ENCODE data around the gene NEU4.
"Not testable (repeated sequence)": the region's sequence is repeated elsewhere in the genome, so short reads cannot be mapped to it uniquely, and the experiment has no call there.

NEU4 gene

GRCh38 chr2:241812730-241813643 lies 4.0 kb downstream of the NEU4 start:
- no peak for DNase-seq (ENCODE audit: low read depth, low spot score)

GRCh38 chr2:241813644-241814392 lies 4.8 kb downstream of the NEU4 start:
- DNase-seq (ENCODE audit: low read depth, low spot score): no peak

DNA sequence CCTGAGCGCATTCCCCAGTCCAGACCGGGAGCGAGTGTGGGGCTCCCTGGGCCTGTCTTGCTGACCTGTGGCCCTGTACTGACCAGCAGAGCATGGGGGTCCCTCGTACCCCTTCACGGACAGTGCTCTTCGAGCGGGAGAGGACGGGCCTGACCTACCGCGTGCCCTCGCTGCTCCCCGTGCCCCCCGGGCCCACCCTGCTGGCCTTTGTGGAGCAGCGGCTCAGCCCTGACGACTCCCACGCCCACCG lies 5.3 kb downstream of the NEU4 start:
- no peak for DNase-seq (ENCODE audit: low read depth, low spot score)

- DNase-seq (ENCODE audit: low read depth, low spot score): no peak
These were observed 5.9 kb downstream of the NEU4 start for GRCh38 chr2:241814643-241815476.

DNA sequence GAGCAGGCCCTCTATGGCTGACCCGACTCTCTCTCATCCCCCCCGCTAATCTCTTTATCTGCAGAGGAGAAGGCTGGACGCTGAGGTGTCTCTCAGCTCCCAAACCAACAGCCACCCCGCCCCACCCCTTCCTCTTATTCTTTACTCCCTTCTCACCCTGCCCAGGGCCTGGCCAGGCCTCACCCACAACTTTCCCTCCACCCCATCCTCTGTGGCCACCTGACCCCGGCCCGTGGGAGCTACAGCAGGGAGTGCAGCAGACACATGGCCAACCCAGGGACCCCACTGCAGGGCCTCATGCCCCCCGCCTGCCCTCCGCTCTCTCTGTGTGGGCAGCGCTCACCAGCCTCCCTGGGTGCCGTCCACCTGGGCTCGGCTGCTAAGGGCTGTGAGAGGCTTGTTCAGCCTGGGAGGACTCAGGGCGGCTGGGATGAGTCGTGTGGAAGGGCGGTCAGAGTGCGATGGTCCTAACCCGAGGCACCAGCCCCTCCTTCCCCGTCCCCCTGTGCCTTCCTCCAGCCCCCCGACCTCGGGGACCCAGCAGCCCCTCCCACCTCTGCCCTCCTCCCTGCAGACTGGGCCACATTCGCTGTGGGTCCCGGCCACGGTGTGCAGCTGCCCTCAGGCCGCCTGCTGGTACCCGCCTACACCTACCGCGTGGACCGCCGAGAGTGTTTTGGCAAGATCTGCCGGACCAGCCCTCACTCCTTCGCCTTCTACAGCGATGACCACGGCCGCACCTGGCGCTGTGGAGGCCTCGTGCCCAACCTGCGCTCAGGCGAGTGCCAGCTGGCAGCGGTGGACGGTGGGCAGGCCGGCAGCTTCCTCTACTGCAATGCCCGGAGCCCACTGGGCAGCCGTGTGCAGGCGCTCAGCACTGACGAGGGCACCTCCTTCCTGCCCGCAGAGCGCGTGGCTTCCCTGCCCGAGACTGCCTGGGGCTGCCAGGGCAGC lies 6.8 kb downstream of the NEU4 start:
- DNase-seq (ENCODE audit: low read depth, low spot score): no peak

DNA sequence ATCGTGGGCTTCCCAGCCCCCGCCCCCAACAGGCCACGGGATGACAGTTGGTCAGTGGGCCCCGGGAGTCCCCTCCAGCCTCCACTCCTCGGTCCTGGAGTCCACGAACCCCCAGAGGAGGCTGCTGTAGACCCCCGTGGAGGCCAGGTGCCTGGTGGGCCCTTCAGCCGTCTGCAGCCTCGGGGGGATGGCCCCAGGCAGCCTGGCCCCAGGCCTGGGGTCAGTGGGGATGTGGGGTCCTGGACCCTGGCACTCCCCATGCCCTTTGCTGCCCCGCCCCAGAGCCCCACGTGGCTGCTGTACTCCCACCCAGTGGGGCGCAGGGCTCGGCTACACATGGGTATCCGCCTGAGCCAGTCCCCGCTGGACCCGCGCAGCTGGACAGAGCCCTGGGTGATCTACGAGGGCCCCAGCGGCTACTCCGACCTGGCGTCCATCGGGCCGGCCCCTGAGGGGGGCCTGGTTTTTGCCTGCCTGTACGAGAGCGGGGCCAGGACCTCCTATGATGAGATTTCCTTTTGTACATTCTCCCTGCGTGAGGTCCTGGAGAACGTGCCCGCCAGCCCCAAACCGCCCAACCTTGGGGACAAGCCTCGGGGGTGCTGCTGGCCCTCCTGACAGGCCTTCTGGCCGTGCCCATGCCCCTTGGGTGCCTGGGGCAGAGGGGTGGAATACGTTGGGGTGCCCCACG lies 7.6 kb downstream of the NEU4 start:
- DNase-seq (ENCODE audit: low read depth, low spot score): no peak

- no peak for DNase-seq (ENCODE audit: low read depth, low spot score)
These were observed 8.3 kb downstream of the NEU4 start for GRCh38 chr2:241817126-241817820.

DNA sequence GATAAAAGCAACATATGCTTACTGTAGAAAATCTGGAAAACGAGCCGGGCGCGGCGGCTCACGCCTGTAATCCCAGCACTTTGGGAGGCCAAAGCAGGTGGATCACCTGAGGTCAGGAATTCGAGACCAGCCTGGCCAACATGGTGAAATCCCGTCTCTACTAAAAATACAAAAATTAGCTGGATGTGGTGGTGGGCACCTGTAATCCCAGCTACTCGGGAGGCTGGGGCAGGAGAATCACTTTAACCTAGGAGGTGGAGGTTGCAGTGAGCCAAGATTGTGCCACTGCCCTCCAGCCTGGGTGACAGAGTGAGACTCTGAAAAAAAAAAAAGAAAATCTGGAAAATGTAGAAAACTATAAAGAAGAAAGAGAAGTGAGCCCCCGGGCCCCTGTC lies 8.8 kb downstream of the NEU4 start:
- DNase-seq (ENCODE audit: low read depth, low spot score): not testable (repeated sequence)

DNA sequence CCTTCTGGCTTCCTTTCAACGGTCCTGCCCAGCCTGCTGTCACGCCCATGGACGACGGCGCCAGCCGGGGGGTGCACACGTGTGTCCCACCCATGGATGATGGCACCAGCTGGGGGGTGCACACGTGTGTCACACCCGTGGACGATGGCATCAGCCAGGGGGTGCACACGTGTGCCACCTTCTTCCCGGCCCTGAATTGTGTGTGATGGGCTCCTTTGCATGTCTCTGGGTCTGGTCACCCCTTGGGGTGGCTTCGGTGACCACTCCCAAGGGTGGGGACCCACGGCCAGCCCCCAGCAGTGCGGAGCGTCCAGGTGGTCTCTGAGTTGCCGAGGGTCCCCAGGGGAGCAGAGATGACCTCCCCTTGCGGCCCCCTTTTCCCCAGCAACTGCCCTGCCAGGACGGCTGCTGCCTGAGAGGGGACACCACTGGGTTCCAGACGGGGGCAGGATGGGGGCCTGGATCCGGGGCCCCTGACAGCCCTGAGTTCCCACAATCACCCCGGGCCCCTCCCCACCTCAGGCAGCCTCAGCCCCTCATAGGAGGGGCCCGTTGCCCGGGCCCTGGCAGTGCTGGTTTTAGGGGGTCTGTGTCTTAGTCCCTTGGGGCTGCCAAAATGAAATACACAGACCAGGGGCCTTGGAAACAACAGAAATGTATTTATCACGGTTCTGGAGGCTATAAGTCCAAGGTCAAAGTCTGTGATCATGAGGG lies 9.4 kb downstream of the NEU4 start:
- DNase-seq (ENCODE audit: low read depth, low spot score): no peak

- no peak for DNase-seq (ENCODE audit: low read depth, low spot score)
These were observed 9.9 kb downstream of the NEU4 start for GRCh38 chr2:241818943-241819270.

DNA sequence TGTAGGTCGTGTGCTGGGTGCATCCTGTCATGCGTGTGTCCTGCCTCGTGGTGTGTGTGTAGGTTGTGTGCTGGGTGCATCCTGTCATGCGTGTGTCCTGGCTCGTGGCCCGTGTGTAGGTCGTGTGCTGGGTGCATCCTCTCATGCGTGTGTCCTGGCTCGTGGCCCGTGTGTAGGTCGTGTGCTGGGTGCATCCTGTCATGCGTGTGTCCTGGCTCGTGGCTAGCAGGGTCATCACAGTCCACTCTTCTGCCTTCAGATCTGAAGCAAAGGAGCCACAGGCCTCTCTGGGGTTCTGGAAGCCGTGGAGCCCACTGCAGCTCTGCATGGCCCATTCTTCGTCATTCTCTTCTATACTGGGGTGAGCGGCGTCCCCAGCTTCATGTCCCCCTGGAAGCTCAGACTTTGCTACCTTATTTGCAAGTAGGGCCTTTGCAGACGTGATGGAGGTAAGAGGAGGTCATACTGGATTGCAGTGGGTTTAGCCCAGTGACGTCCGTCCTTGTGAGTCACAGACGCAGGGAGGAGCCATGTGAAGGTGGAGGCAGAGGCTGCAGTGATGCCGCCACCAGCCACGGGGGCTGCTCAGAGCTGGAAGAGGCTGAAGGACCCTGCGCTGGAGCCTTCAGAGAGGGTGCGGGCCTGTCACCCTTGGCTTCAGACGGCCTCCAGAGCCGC lies 11.1 kb downstream of the NEU4 start:
- not testable (repeated sequence) for DNase-seq (ENCODE audit: low read depth, low spot score)

DNA sequence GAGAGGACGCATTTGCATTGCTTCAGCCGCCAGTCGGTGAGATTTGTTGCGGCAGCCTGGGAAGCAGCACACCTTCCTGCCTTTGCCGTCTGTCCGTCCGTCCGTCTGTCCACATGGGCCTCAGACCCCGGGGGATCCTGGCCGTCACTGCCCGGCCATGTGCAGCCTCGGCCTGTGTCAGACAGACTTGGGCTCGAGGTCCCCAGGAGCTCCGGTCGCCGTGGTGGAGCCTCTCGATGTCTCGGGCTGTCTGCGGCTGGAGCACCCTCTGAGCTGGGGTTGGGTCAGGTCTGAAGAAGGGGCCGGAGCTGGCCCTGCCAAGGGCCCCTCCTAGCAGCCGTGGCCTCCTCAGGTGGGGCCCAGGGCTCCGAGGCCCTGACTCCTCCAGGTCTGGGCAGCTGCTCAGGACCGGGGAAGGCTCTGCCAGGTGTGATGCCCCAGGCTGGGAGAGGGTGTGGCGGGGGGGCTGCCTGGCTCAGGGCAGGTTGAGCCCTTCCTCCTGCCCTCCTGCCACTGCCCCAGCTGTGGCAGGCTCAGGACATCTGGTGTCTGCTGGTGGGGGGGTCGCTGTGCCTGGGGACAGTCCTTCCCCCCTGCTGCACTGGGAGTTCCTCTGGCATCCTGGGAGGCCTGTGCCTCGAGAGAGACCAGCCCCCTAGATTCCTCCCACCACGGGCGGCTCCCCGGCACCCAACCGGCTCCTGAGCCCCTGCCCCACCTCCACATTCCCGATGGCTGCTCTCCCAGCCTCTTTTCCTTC lies 11.8 kb downstream of the NEU4 start:
- no peak for DNase-seq (ENCODE audit: low read depth, low spot score)

DNA sequence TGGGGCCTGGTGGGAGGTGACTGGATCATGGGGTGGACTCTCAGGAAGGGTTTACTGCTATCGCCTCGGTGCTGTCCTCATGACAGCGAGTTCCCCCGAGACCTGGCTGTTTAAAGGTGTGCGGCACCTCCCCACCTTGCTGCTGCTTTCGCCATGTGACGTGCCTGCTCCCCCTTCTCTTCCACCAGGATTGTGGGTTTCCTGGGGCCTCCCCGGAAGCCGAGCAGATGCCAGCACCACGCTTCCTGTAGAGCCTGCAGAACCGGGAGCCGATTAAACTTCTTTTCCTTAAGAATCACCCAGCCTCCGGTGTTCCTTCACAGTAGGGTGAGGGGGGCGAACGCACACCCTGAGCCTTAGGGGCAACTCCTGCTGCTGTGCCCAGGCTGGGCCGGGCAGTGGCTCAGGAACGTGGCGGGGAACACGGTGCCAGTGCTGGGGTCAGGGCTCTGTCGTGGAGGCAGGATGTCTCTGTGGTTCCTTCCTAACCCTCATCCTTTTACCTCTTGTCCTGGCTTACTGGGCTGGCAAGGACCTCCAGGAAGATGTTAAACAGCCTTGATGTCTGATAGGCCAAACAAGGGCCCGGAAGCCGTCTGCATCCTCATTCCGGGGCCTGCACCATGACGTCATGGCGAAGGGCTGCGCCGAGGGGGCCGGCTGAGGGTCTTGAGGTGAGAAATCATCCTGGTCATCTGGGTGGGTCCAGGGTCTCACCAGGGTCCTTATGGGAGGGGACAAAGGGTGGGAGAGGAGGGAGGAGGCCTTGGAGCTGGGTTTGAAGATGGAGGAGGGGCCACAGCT lies 12.7 kb downstream of the NEU4 start:
- DNase-seq (ENCODE audit: low read depth, low spot score): no peak

- no peak for DNase-seq (ENCODE audit: low read depth, low spot score)
These were observed 13.3 kb downstream of the NEU4 start for GRCh38 chr2:241822264-241822623.

DNA sequence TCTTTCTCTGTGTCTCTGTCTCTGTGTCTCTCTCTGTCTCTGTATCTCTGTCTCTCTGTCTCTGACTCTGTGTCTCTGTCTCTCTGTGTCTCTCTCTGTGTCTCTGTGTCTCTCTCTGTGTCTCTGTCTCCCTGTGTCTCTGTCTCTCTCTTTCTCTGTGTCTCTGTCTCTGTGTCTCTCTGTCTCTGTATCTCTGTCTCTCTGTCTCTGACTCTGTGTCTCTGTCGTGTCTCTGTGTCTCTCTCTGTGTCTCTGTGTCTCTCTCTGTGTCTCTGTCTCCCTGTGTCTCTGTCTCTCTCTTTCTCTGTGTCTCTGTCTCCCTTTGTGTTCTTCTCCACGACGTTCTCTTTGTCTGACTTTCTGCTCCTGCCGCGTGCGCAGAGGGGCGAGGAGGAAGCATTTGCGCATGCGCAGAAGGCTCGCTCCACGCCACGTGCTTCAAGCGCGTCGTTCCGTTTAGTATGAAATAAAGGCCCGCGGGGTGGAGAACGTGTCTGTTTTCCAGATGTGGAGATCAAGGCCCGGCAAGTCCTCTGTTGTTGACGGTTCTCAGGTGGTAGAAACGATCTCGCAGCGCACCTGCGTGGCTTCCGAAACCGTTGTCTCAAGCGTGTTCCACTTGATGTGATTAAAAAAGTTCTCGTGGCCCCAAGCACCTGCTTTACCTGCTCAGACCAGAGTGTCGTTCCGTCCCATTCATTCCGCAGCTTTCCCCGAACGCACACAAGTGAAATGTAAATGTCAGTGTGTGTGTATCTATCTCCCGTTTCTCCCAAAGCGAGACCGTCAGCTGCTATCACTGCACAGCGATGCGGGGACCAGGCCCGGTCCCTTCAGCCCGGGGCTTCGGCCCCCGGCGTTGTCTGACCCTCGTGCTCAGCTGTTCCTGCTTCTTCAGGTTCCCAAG lies 14.8 kb downstream of the NEU4 start:
- DNase-seq (ENCODE audit: low read depth, low spot score): not testable (repeated sequence)

- no peak for DNase-seq (ENCODE audit: low read depth, low spot score)
These were observed 18.4 kb downstream of the NEU4 start for GRCh38 chr2:241827394-241827793.
